Superior temporal gyrus (tissue), 1 donor: Measurements from ENCODE around the gene SORD.
"Not testable (repeated sequence)": the region's sequence is repeated elsewhere in the genome, so short reads cannot be mapped to it uniquely, and the experiment has no call there.

Source experiments
- DNase-seq: peaks from one replicate; pipeline ENCODE4 v3.0.0-alpha.2; 2016; ENCODE audit errors: extremely low spot score

SORD gene

GRCh38 chr15:45024649-45025048 is 1.7 kb downstream of the SORD start:
- DNase-seq, result not testable (repeated sequence)

GRCh38 chr15:45025627-45026026 is 2.6 kb downstream of the SORD start:
- not testable (repeated sequence) for DNase-seq

GRCh38 chr15:45026651-45027190 is 3.7 kb downstream of the SORD start:
- DNase-seq, result no peak

- DNase-seq, result peak; percentile 43
These were observed 4.2 kb downstream of the SORD start for GRCh38 chr15:45027220-45027619.

GRCh38 chr15:45030743-45031142 is 7.7 kb downstream of the SORD start:
- no peak for DNase-seq

- DNase-seq, result not testable (repeated sequence)
These were observed 8.6 kb downstream of the SORD start for GRCh38 chr15:45031522-45032028.

GRCh38 chr15:45032501-45032900 is 9.5 kb downstream of the SORD start:
- not testable (repeated sequence) for DNase-seq

GRCh38 chr15:45034087-45034486 is 11.1 kb downstream of the SORD start:
- DNase-seq, result not testable (repeated sequence)

GRCh38 chr15:45034600-45035375 is 11.8 kb downstream of the SORD start:
- DNase-seq, result not testable (repeated sequence)

- DNase-seq, result peak; percentile 87
These were observed 14.1 kb downstream of the SORD start for GRCh38 chr15:45036812-45037781.

GRCh38 chr15:45037936-45038335 is 14.9 kb downstream of the SORD start:
- no peak for DNase-seq

- DNase-seq, result not testable (repeated sequence)
These were observed 17.4 kb downstream of the SORD start for GRCh38 chr15:45040396-45040795.

GRCh38 chr15:45041538-45041937 is 18.5 kb downstream of the SORD start:
- DNase-seq, result not testable (repeated sequence)

GRCh38 chr15:45042859-45043258 is 19.9 kb downstream of the SORD start:
- DNase-seq, result not testable (repeated sequence)

GRCh38 chr15:45044270-45044669 is 21.3 kb downstream of the SORD start:
- not testable (repeated sequence) for DNase-seq

- DNase-seq, result not testable (repeated sequence)
These were observed 25.4 kb downstream of the SORD start for GRCh38 chr15:45048449-45048793.

GRCh38 chr15:45048794-45049631 is 26.0 kb downstream of the SORD start:
- DNase-seq, result no peak

GRCh38 chr15:45050587-45050986 is 27.6 kb downstream of the SORD start:
- DNase-seq, result no peak

- not testable (repeated sequence) for DNase-seq
These were observed 29.7 kb downstream of the SORD start for GRCh38 chr15:45052676-45053075.

GRCh38 chr15:45058690-45059675 is 36.0 kb downstream of the SORD start:
- DNase-seq, result not testable (repeated sequence)
